NCI-H226 (cell line): ENCODE measurements around the gene RPGRIP1.
"Not testable (repeated sequence)": the region's sequence is repeated elsewhere in the genome, so short reads cannot be mapped to it uniquely, and the experiment has no call there.

ENCODE experiments used
- DNase-seq: peaks from one replicate; pipeline ENCODE4 v3.0.0-alpha.2; 2015

RPGRIP1 gene

DNA sequence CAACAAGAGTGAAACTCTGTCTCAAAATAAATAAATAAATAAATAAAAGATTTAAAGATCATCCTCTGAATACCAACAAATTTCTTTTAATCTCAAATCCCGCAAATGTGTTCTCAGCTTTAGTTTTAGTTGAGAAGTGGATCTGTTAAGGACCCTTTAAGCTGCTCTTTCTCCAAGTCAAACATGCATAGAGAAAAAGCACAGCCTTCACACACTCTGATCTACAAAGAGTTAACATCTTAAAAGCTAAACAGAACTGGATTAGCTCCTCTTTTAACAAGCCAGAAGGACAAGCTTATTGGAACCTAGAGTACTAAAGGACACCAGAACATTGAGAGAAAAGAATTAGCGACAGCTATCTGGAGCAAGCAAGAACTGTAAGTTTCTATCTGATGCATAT is at the start of gene RPGRIP1:
RPGRIP1 (plus strand) TSS at position 301 of the 400 bp plus-strand sequence. CDS start 7,894 bp downstream, outside the sequence.
- no peak for DNase-seq

DNA sequence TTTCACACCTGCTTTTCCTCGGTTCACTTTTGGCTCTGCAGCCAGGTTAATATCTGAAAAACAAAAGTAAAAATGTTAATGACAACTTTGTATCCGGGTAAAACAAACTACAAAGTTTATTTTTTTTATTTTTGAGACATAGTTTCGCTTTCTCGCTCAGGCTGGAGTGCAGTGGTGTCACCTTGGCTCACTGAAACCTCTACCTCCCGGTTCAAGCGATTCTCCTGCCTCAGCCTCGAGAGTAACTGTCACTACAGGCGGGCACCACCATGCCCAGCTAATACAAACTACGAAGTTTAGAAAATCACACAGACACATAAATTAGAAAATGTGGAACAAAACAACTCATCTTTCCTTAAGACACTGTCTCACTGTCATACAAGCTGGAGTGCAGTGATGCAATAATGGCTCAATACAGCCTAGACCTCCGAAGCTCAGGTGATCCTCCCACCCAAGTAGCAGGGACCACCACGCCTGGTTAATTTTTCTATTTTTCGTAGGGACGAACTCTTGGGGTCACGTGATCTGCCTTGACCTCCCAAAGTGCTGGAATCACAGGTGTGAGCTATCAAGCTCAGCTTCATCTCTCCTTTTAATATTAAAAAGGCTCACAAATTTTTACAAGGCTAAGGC is 48.7 kb upstream of the RPGRIP1 start:
- no peak for DNase-seq

DNA sequence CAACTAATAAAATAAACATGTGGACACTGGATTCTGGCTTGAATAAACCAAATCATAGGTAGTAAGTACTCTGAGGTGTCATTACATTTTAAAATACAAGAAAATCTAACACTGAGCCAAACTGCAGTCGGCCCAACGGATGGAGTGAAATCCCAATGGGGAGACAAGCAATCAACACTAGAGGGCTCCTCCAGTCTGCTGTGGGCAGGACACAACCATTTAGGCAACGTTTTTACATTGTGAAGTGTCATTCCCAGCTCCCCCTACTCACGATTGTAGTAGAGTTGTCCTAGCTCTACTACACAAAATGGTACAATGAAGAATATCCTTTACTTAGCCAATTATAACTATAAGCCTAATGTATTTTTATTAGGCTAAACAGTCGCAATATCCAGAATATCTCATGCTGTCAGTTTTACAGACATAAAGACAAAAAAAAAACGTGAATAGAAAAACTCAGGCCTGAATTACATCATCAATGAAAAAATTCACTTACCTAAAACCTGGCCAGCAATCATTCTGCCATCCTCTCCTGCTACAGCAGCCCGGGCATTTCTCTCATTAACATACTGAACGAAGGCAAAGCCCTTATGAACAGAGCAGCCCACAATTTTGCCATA is 46.3 kb upstream of the RPGRIP1 start:
- DNase-seq, result no peak

DNA sequence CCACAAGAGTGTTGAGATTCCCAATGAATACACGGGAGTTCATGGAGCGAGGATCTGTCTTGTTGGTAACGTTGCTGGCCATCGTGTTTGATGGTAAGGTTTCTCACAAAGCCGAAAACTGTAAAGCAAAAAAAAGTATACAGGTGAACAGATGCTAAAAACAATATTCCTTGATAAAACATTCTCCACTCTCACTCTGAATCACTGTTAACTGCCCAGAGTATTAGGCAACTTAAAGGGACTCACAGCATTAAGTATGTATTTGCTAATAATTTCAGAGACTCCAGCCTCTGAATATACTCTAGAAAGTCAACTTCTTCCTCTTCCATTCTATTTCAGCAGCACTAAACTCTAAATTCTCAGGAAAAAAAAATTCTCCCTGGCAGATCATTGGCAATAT is 45.8 kb upstream of the RPGRIP1 start:
- no peak for DNase-seq

DNA sequence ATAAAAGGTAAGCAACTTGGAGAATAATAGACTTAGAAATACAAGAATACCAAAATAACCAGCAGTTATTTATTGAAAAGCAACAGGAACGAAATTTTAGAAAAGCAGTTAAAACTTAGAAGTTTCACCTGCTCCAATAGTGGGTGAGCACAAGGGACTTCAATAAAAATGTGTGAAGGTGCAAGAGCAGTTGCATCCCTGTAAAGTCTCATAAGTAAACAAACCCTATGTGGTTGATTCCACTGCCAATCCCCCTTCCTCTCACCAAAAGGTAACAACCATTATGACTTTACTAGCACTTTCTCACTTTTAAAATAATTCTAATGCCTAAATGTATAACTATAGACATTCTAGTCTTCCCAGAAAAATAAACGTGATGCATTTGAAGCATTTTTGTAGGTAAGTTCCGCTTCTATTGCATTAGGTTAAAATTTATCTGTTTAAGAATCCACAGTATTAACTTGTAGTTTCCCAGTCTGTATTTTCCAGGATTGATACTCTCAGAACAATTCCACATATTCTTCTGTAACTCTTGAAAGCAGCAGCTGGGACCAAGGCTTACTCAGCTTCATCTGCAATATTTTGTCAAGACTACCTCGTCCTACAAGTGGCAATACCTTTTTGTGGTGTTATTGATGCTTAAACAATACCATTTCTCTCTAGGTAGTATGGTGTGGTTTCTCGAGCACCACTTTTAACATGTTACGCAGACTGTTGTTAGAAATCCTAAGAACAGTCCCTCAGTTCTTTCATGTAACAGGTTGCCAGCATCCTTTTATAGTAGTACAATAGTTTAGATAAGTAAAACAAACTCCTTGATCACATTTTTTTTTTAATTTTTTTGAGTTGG is 42.7 kb upstream of the RPGRIP1 start:
- DNase-seq, result no peak

DNA sequence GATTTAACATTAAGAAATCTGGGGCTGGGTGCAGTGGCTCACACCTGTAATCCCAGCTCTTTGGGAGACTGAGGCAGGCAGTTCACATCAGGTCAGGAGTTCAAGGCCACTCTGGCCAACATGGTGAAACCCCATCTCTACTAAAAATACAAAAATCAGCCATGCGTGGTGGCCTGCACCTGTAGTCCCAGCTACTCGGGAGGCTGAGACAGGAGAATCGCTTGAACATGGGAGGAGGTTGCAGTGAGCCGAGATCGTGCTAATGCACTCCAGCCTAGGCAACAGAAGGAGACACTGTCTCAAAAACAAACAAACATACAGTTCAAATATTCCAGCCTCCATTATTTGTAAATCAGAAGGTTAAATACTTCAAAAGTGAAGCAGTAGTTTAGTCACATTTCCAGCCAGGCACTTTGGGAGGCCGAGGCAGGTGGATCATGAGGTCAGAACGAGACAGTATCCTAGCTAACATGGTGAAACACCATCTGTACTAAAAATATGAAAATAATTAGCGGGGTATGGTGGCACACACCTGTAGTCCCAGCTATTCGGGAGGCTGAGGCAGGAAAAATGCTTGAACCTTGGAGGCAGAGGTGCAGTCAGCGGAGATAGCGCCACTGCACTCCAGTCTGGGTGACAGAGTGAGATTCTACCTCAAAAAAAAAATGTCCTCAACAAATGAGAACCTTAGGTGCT is 40.9 kb upstream of the RPGRIP1 start:
- no peak for DNase-seq

DNA sequence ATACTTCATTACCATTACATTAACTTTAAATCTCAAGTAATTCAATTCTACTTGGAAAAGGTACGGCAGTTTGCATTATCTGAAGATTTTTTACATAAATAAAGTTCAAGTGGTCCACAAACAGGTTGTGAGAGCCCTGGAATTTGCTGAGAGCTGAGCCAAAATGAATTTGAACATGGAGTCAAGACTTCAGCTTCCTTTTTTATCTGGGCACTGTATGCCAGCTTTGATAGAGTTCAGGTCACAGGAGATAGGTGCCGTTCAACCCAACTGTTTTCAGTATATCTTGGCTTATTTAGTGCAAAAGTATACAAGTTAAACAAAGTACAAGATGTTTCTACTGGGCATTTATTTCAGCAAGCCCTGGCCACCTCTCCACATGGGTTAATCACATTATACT is 39.5 kb upstream of the RPGRIP1 start:
- DNase-seq, result no peak

DNA sequence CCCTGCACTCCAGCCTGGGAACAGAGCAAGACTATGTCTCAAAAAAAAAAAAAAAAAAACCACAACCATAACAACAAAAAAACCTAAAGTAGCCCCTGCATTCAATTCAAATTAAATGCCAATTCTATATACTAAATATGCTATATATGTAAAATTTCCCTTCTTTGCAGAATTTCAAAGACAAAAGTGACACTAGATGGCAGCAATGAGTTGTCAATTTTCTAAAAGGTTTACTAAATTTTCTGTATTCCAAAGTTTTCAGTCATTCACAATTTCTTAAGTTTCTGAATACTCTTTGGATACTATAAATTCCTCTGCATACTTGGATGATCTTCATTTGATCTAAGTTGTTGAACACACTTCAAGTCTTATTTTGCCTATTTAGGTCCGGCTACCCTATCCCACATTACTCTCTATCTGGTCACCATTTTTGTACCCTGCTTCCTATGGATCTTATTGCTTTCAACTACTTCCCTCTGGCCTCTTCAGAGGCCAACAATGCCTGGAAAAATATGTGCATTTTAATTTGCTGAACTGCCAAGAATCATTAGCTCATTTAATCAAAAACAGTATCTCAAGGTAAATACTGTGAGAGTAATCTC is 38.6 kb upstream of the RPGRIP1 start:
- DNase-seq, result no peak

DNA sequence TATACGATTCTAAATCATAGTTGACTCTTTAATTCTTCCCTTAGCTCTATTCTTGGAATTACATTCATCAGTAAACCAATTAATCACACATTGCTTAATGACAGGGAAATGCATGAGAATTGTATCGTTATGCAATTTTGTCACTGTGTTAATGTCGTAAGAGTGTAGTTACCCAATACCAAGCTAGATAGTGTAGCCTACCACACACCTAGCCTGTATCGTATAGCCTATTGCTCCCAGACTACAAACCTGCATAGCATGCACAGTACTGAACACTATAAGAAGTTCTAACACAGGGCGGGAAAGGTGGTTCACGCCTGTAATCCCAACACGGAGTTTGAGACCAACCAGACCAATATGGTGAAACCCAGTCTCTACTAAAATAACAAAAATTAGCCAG is 35.3 kb upstream of the RPGRIP1 start:
- no peak for DNase-seq

DNA sequence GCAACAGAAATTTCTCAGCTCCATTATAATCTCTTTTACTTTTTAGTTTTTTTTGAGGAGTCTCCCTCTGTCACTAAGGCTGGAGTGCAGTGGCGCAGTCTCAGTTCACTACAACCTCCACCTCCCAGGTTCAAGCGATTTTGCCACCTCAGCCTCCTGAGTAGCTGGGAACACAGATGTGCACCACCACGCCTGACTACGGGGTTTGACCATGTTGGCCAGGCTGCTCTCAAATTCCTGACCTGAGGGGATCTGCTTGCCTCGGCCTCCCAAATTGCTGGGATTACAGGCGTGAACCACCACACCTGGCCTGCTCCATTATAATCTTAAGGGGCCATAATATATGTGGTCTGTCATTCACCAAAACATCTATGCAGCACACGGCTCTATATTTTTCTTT is 34.1 kb upstream of the RPGRIP1 start:
- no peak for DNase-seq

DNA sequence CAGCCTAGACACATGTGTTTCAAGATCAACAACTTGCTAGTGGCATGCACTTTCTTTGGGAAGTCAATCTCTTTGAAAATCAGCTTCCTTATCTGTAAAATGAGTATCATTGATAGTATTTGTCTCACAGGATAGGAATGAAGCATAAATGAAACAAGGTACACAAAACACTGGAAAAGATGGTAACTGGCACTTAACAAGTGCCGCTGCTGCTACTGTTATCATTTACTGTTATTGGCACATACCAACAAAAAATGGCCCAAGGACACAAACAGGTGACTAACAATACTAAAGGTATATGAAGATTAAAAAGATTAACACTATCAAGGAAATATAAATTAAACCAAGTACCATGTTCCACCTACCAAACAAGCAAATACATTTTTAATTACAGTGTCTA is 31.5 kb upstream of the RPGRIP1 start:
- DNase-seq, result no peak

DNA sequence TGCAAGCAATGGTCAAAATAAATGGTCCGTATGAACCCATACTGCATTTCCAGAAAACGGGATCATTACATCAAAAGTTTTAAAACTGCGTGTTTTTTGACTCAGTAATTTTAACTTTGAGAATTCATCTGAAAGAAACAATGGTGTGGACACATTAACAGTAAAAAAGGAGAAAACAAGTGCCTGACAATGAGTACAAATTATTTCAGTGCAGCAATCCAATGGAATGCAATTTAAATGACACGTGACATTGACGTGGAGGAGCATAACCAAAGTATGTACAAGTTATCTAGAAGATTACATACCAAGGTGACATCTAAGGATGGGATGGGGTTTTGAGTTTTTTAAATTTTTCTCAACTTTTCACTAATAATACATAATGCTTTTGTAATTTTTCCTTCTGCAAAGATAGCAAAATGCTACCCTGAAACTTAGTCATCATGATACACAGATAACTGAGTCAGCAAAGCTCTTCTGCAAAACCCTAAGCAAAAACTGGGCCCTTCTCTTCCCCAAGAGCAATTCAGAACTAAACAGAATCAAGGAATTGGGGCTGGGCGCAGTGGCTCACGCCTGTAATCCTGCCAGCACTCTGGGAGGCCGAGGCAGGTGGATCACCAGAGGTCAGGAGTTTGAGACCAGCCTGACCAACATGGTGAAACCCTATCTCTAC is 31.0 kb upstream of the RPGRIP1 start:
- DNase-seq, result no peak

DNA sequence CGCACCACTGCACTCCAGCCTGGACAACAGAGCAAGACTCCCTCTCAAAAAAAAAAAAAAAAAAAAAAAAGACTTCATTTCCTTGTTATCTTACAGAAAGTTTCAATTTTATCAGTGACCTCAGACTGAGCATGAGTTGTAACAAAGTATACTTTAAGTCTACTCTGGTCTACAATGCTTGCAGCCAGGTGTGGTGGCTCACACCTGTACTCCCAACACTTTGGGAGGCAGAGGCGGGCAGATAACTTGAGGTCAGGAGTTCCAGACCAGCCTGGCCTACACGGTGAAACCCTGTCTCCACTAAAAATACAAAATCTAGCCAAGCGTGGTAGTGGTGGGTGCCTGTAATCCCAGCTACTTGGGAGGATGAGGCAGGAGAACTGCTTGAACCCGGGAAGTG is 28.7 kb upstream of the RPGRIP1 start:
- DNase-seq, result no peak

DNA sequence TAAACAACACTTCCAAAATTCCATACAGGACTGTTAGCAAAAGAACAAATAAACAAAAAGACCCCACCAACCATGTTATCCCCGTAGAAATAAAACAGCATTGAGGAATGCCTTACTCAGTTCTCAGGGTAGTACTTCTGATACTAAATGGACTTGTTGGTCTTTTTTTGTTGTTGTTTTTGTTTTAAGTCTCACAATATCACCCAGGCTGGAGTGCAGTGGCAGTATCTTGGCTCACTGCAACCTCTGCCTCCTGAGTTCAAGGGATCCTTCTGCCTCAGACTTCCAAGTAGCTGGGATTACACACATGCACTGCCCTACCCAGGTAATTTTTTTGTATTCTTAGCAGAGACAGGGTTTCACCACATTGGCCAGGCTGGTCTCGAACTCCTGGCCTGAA is 27.7 kb upstream of the RPGRIP1 start:
- DNase-seq, result no peak

DNA sequence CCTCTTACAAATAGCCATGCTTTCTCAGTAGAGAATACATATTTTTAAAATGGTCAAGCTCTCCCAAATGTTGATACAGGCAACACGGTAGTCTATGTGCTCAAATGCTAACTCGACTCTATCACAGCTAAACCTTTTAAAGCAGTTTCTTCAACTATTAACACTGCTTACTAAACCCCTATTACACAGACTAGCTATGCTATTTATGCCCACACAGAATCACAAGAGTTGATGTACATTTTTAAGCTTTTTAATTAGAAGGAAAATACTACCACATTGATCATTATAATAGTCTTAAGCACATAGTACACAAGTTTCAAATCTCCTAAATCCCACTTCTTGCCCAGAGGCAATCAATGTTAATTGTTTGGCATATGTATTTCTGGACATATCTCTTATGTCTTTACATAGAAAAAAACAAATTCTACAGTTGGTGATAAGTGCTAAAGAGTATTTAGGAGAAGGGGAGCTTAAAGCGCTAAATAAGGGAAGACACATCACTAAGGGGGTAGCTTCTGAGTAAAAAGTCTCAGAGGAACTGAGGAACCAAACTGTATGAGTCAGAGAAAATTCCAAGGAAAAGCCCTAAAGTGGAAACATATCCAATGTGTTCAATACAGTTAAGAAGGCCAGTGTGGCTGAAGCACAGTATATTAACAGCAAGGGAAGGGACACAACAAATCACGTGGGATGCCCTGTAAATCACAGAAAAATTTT is 24.3 kb upstream of the RPGRIP1 start:
- no peak for DNase-seq

DNA sequence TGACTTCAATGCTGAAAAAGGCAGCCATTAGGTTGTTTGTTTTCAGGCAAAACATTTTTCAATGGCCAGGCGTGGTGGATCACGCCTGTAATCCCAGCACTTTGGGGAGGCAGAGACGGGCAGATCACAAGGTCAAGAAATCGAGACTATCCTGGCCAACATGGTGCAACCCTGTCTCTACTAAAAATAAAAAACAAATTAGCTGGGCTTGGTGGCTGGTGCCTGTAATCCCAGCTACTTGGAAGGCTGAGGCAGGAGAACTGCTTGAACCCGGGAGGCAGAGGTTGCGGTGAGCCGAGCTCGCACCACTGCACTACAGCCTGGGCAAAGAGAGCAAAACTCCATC is 23.8 kb upstream of the RPGRIP1 start:
- not testable (repeated sequence) for DNase-seq

DNA sequence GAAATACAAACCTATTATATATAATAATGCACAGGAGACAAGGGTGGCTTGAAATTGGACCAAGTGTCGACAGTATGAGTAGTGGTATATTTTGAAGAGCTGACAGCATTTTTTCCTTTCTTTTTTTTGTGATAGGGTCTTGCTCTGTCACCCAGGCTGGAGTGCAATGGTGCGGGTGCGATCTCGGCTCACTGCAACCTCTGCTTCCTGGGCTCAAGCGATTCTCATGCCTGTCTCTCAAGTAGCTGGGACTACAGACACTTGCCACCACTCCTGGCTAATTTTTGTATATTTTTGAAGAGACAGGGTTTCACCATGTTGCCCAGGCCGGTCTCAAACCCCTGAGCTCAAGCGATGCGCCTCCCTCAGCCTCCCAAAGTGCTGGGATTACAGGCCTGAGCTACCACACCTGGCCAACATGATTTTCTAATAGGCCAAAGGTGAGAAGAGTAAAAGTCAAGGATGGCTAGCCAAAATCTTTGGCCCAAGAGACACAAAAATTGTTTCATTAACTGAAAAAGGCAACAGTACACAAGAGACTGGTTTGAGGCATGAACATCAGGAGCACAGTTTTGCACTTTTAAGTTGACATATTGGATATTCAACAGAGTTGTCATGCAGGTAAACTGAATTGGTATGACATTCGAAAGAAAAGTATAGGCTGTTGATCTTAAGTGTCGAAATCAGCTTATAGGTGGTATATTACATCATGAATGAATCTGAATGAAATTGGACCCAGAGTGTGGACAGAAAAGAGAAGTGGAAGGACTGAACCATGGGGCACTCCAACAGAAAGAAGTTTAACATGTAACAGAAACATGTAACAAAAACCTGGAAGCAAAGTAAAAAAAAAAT is 23.1 kb upstream of the RPGRIP1 start:
- no peak for DNase-seq

DNA sequence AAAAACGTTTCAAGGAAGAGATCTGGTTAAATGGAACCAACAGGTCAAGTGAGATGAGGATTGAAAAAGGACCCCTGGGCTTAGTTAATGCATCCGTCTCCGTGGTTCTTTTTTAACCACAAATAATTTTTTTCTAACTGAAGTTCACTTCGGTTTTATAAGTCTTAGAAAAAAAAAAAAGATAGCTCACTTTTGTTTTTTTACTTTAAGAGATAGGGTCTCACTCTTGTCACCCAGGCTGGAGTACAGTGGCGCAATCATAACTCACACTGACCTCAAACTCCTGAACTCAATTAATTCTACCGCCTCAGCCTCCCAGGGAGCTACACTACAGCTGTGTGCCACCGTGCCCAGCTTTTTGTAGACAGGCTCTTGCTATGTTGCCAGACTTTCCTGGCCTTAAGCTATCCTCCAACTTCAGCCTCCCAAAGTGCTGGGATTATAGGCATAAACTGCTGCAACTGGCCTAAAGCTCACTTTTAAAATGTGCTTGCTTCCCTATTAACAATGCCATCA is 22.4 kb upstream of the RPGRIP1 start:
- no peak for DNase-seq

DNA sequence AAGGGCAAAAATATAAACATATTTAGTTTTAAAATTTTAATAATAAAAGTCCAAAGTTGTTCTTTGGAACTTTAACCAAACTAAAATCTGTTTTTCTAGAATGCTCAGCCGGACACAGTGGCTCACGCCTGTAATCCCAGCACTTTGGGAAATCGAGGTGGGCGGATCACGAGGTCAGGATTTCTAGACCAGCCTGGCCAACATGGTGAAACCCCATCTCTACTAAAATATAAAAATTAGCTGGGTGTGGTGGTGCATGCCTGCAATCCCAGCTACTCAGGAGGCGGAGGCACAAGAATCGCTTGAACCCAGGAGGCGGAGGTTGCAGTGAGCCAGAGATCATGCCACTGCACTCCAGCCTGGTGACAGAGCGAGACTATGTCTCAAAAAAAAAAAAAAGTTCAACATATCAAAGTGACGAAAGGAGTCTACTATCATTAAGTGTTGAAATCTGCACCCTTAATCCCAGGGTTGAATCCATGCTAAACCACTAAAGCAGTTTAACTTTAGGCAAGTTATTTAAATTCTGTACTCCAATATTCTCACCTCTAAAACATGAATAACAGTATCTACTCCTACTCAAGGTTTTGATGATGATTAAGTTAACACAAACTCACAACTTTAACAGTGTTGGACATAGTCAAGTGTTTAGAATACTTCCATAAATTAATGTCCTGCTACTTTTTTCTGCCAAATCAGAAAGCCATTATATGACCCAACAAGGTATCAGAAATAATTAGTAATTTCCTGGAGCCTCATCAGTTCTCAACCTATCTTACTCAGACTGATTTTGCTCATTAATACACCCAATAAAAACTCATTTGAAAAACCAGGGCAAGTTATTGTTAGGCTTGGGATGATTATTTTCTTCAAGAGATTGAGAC is 21.6 kb upstream of the RPGRIP1 start:
- DNase-seq, result no peak
